Liver (tissue), 3 donors: ENCODE results near the gene ULBP2.

Experiments
- ATF3 ChIP-seq: IDR thresholded peaks from 2 replicates; pipeline ENCODE4 v1.6.1; 2016; ENCODE audit warnings: antibody characterized with exemption
- CTCF ChIP-seq: fragments of 150-350 bp; IDR thresholded peaks from 2 replicates; pipeline ENCODE4 v1.5.1; 2017; ENCODE audit warnings: improper control_type of control experiment, low read depth, low read length; ENCODE audit not compliant: missing input control
- EGR1 ChIP-seq, 2 donors: IDR thresholded peaks; 2 replicates each; pipeline ENCODE4 v1.6.1; 2016 to 2018; ENCODE audit warnings: antibody characterized with exemption in 2 of 2, low read depth in 2 of 2
- FOXA1 ChIP-seq: IDR thresholded peaks from 2 replicates; pipeline ENCODE4 v1.6.1; 2016; ENCODE audit warnings: antibody characterized with exemption
- HNF4G ChIP-seq: IDR thresholded peaks from 2 replicates; pipeline ENCODE4 v1.6.1; 2016; ENCODE audit warnings: antibody characterized with exemption
- JUND ChIP-seq, 2 donors: IDR thresholded peaks; 2 replicates each; pipeline ENCODE4 v1.6.1; 2016; ENCODE audit warnings: antibody characterized with exemption in 2 of 2
- RAD21 ChIP-seq, 2 donors: IDR thresholded peaks; 2 replicates each; pipeline ENCODE4 v1.6.1; 2016; ENCODE audit warnings: antibody characterized with exemption in 2 of 2, mild to moderate bottlenecking in 2 of 2
- REST ChIP-seq: IDR thresholded peaks from 2 replicates; pipeline ENCODE4 v1.6.1; 2016; ENCODE audit warnings: antibody characterized with exemption, mild to moderate bottlenecking
- TAF1 ChIP-seq: conservative IDR thresholded peaks from 2 replicates; pipeline ENCODE4 v1.6.1; 2016; ENCODE audit warnings: antibody characterized with exemption, mild to moderate bottlenecking
- YY1 ChIP-seq: IDR thresholded peaks from 2 replicates; pipeline ENCODE4 v1.6.1; 2016; ENCODE audit warnings: antibody characterized with exemption, mild to moderate bottlenecking
- TF ChIP-seq, protein P1 (sequence below): IDR thresholded peaks from 2 replicates; pipeline ENCODE4 v1.6.1; 2016; ENCODE audit warnings: antibody characterized with exemption
- TF ChIP-seq, protein P2 (sequence below): IDR thresholded peaks from 2 replicates; pipeline ENCODE4 v1.6.1; 2016; ENCODE audit warnings: antibody characterized with exemption
- donor health status: healthy.
- donor health status: healthy.

- TF ChIP-seq JUND (IDR thresholded peaks at IDR 0.05) (no peak), CTCF (no peak), EGR1 (IDR thresholded peaks at IDR 0.05; ENCODE audit: low read depth in 2 of 2) (no peak), RAD21 (IDR thresholded peaks at IDR 0.05) (no peak), YY1 (no peak), HNF4G (no peak), ATF3 (no peak), TAF1 (no peak), REST (no peak), FOXA1 (no peak)
- TF ChIP-seq, protein P1, sequence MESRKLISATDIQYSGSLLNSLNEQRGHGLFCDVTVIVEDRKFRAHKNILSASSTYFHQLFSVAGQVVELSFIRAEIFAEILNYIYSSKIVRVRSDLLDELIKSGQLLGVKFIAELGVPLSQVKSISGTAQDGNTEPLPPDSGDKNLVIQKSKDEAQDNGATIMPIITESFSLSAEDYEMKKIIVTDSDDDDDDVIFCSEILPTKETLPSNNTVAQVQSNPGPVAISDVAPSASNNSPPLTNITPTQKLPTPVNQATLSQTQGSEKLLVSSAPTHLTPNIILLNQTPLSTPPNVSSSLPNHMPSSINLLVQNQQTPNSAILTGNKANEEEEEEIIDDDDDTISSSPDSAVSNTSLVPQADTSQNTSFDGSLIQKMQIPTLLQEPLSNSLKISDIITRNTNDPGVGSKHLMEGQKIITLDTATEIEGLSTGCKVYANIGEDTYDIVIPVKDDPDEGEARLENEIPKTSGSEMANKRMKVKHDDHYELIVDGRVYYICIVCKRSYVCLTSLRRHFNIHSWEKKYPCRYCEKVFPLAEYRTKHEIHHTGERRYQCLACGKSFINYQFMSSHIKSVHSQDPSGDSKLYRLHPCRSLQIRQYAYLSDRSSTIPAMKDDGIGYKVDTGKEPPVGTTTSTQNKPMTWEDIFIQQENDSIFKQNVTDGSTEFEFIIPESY: no peak
- TF ChIP-seq, protein P2, sequence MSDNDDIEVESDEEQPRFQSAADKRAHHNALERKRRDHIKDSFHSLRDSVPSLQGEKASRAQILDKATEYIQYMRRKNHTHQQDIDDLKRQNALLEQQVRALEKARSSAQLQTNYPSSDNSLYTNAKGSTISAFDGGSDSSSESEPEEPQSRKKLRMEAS: no peak
Measured at GRCh38 chr6:149939356-149939648, 2.5 kb upstream of the ULBP2 start.
